Measurements from ENCODE around the gene CHD9.

Gene CHD9

GRCh38 chr16:53372992-53373871, 318.4 kb downstream of the CHD9 start:
- no peak for DNase-seq (ENCODE audit: low spot score)

- no peak for DNase-seq (ENCODE audit: low spot score)
These were observed 320.0 kb downstream of the CHD9 start for GRCh38 chr16:53374800-53375199.

- DNase-seq (ENCODE audit: low spot score), result no peak
These were observed 323.3 kb downstream of the CHD9 start for GRCh38 chr16:53378138-53378537.

Measured in NAMALWA (cell line).